Kidney (tissue), 14 donors: ENCODE measurements around the gene SERPINE1. TPM values are rescaled to one million over a fixed set of nuclear protein-coding genes. Genes with fewer than 3 reads are reported as not detected.
A peak's percentile ranks its signal among the peaks of the same experiment; 100 is the strongest.
"Not testable (repeated sequence)": the region's sequence is repeated elsewhere in the genome, so short reads cannot be mapped to it uniquely, and the experiment has no call there.

ENCODE experiments used
- DNase-seq, 5 donors: peaks; one replicate each; pipeline ENCODE4 v3.0.0-alpha.2; 2013 to 2020
- FAIRE-seq: peaks from 2 replicates; lab custom pipeline; 2012; peaks lifted over from hg19 to GRCh38; lab: Jason Lieb, UNC
- H3K27ac ChIP-seq, 2 donors: one replicate each; pipeline ENCODE4 v1.7.0; 2013; ENCODE audit warnings: low read depth in 2 of 2, low read length in 2 of 2, inconsistent platforms in 1 of 2
- H3K27me3 ChIP-seq: one replicate; pipeline ENCODE4 v1.7.1; 2013; ENCODE audit warnings: low read length, inconsistent platforms; ENCODE audit not compliant: control insufficient read depth, insufficient read depth
- H3K36me3 ChIP-seq, 3 donors: one replicate each; pipeline versions ENCODE4 v1.7.0 to v1.7.1; 2013; ENCODE audit warnings: low read length in 3 of 3, control low read depth in 1 of 3, inconsistent platforms in 1 of 3; ENCODE audit not compliant: insufficient read depth in 3 of 3, control insufficient read depth in 2 of 3
- H3K4me1 ChIP-seq, 3 donors: one replicate each; pipeline versions ENCODE4 v1.7.0 to v1.7.1; 2013; ENCODE audit warnings: low read length in 3 of 3, inconsistent platforms in 1 of 3, low read depth in 1 of 3; ENCODE audit not compliant: control insufficient read depth in 2 of 3, insufficient read depth in 2 of 3
- H3K4me3 ChIP-seq, 3 donors: one replicate each; pipeline versions ENCODE4 v1.7.0 to v1.8.1; 2013; ENCODE audit warnings: low read length in 3 of 3, control low read depth in 1 of 3, inconsistent platforms in 1 of 3
- H3K9ac ChIP-seq, 3 donors: one replicate each; pipeline versions ENCODE4 v1.7.0 to v1.7.1; 2013; ENCODE audit warnings: low read length in 3 of 3, control low read depth in 1 of 3, inconsistent platforms in 1 of 3
- H3K9me3 ChIP-seq, 3 donors: one replicate each; pipeline versions ENCODE4 v1.7.0 to v1.7.1; 2013; ENCODE audit warnings: low read length in 3 of 3, control low read depth in 1 of 3, inconsistent platforms in 1 of 3; ENCODE audit not compliant: control insufficient read depth in 2 of 3, insufficient read depth in 1 of 3
- CTCF ChIP-seq: IDR thresholded peaks from 3 replicates; pipeline ENCODE4 v1.5.1; 2012; ENCODE audit warnings: mild to moderate bottlenecking, moderate library complexity, borderline replicate concordance; ENCODE audit not compliant: insufficient read depth; ENCODE audit errors: extremely low read depth
- intact Hi-C: fragments of 100-400 bp; cut with DNase I; formaldehyde crosslinking; loops from one replicate; pipeline ENCODE4 v1.11.1; 2022
- polyA plus RNA-seq: library from polyadenylated mRNA; stranded (reverse); fragments of 350-450 nt; fragmentation: Illumina TruSeq; extraction: RNeasy Lipid Tissue Mini Kit (QIAGEN cat#74804); gene quantifications from one replicate; pipeline ENCODE4 v1.2.3, GENCODE V29; 2014; ENCODE audit warnings: low read depth, low replicate concordance; ENCODE audit not compliant: insufficient read depth
- total RNA-seq: library from RNA; stranded (reverse); fragmentation: NEBNext Ultra II Directional; extraction: Animal tissue kit (Norgen Biotek cat#: 25700); gene quantifications from one replicate; pipeline ENCODE4 v1.2.1, GENCODE V29; 2021
- donor health status: control.
- donor health status: control.
- donor health status: control.
- donor health status: control.
- donor health status: control.
- donor health status: DM: yes; HTN: yes; CAD: no.
- donor health status: Normal renal cell carcinoma (clear cell type).

Gene SERPINE1
- total and polyA plus RNA-seq, 2 donors from 2014 or later = 3.5 to 9.9 TPM

DNA sequence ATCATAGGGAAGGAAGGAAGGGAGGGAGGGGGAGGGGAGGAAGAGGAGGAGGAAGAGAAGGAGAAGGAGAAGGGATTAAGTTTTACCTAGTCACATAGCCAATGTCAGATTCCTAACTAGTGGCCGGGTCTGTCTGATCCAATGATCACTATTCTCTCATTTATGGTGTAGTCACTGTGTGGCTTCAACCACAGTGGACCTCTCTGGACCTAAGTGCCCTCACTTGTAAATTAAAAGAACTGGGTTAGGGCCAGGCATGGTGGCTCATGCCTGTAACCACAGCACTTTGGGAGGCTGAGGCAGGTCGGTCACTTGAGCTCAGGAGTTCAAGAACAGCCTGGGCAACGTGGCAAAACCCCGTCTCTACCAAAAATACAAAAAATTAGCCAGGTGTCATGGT, 6.6 kb upstream of the SERPINE1 start:
- DNase-seq (no peak), FAIRE-seq (no peak)
- Histone ChIP-seq H3K9ac (no peak overlapping the region), H3K36me3 (no peaks in the 10 kb centered on the region), H3K27me3 (no peaks in the 10 kb centered on the region), H3K4me1 (peaks cover 0 to 6% (median 0%) of the 10 kb centered on the region in 3 donors), H3K4me3 (no peak overlapping the region), H3K27ac (no peak overlapping the region), H3K9me3 (no peaks in the 10 kb centered on the region)
- intact Hi-C loops = no loop called here
- no peak for TF ChIP-seq CTCF

DNA sequence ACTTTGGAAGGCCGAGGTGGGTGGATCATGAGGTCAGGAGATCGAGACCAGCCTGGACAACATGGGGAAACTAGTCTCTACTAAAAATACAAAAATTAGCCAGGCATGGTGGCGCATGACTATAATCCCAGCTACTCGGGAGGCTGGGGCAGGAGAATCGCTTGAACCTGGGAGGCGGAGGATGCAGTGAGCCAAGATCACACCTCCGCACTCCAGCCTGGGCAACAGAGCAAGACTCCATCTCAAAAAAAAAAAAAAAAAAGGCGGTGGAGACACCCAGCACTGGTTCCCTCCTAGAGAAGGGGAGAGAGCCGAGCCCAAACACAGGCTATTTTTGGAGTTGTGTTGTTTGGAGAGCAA, 5.3 kb upstream of the SERPINE1 start:
- H3K27me3 ChIP-seq, intact Hi-C loops, DNase-seq, H3K9ac ChIP-seq, H3K36me3 ChIP-seq, H3K4me3 ChIP-seq, FAIRE-seq, H3K9me3 ChIP-seq: not testable (repeated sequence)
- Histone ChIP-seq H3K27ac (peak overlapping the region in 1 of 2 donors; percentile 93), H3K4me1 (peaks cover 0 to 14% (median 5%) of the 10 kb centered on the region in 3 donors)

DNA sequence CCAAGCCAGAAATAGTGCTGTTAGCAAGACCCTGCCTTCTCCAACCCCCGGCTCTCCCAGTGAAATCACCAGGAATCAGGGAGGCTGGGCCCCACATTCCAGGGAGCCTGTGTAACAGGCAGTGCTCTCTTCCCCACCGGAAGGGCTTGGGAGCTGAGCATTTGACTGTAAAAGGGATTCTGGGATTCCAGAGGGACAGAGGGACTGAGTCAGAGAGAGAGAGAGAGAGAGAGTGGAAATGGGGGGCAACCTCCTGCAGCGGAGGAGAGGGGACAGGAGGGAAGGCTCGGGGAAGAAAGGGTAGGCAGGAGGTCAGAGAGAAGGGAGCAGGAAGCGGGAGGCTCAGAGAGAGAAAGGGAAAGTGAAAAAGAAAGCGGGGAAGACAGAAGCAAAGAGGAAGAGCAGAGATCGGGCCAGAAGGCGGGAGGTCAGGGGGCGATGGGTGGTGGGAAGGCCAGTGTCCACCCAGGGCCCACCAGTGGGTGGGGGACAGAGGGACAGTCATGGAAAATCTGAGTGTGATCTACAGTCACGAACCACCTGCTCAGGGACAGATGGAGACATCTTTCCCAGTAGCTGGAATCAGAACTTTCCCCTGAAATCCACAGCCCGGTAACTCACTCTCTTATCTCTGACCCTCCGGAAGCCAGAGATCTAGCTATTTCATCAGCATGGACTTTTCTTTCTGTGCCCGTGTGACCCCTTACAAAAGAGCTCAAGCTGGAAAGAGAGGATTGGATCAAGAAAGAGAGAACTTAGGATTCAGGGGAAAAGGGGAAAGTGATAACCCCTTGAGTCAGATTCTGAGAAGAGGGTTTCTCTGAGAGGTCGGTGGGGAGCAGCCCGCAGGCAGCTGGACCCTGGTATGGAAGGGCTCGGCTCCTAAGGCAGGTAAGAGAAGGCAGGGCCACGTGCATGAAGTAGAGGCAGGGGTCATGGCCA, 4.6 kb upstream of the SERPINE1 start:
- peak overlapping the region; percentile 49 to 93 for H3K27ac ChIP-seq
- H3K36me3 ChIP-seq = no peaks in the 10 kb centered on the region
- peaks cover 0 to 18% (median 7%) of the 10 kb centered on the region in 3 donors for H3K4me1 ChIP-seq
- H3K9ac ChIP-seq = peak overlapping the region in 2 of 3 donors; percentile 17 to 28
- intact Hi-C loops = no loop called here
- no peaks in the 10 kb centered on the region for H3K9me3 ChIP-seq
- no peak for FAIRE-seq
- DNase-seq = peak; percentile 76 to 97 (median 90)
- peak overlapping the region in 2 of 3 donors; percentile 14 to 28 for H3K4me3 ChIP-seq
- H3K27me3 ChIP-seq = no peaks in the 10 kb centered on the region
- TF ChIP-seq CTCF = no peak

- Histone ChIP-seq H3K27me3 (no peaks in the 10 kb centered on the region), H3K36me3 (no peaks in the 10 kb centered on the region), H3K4me1 (peaks cover 0 to 19% (median 7%) of the 10 kb centered on the region in 3 donors), H3K9ac (no peak overlapping the region), H3K27ac (peak overlapping the region; percentile 49 to 93), H3K9me3 (no peaks in the 10 kb centered on the region), H3K4me3 (no peak overlapping the region)
- FAIRE-seq (no peak), DNase-seq (no peak)
- no peak for TF ChIP-seq CTCF
- intact Hi-C loops = no loop called here
These were observed 3.8 kb upstream of the SERPINE1 start for GRCh38 chr7:101122933-101123702.
